ENCODE results near the gene TENM4.

- TF ChIP-seq CTCF (IDR thresholded peaks at IDR 0.05) (no peak), REST (IDR thresholded peaks at IDR 0.05; ENCODE audit: low read depth, low read length) (no peak), EP300 (IDR thresholded peaks at IDR 0.05; ENCODE audit: borderline replicate concordance in 1 of 2, low read depth in 1 of 2, low read length in 1 of 2) (no peak), NRF1 (IDR thresholded peaks at IDR 0.05; ENCODE audit: low read depth, low read length) (no peak), TAF1 (IDR thresholded peaks at IDR 0.05; ENCODE audit: borderline replicate concordance, low read depth, low read length) (no peak), YY1 (IDR thresholded peaks at IDR 0.05; ENCODE audit: low read depth) (no peak), SIN3A (IDR thresholded peaks at IDR 0.05; ENCODE audit: borderline replicate concordance, low read depth, low read length) (no peak), RFX5 (IDR thresholded peaks at IDR 0.05; ENCODE audit: low read length) (no peak), PBX3 (IDR thresholded peaks at IDR 0.05) (no peak), MAX (IDR thresholded peaks at IDR 0.05; ENCODE audit: low read depth) (no peak), ELF1 (IDR thresholded peaks at IDR 0.05) (no peak), TCF12 (IDR thresholded peaks at IDR 0.05) (no peak), EZH2phosphoT487 (IDR thresholded peaks at IDR 0.05; ENCODE audit: borderline replicate concordance, low read depth) (no peak)
These were observed 828.0 kb downstream of the TENM4 start for GRCh38 chr11:78612721-78613377.

All from SK-N-SH (cell line).